ENCODE data around the gene ANKS6.

Gene ANKS6

DNA sequence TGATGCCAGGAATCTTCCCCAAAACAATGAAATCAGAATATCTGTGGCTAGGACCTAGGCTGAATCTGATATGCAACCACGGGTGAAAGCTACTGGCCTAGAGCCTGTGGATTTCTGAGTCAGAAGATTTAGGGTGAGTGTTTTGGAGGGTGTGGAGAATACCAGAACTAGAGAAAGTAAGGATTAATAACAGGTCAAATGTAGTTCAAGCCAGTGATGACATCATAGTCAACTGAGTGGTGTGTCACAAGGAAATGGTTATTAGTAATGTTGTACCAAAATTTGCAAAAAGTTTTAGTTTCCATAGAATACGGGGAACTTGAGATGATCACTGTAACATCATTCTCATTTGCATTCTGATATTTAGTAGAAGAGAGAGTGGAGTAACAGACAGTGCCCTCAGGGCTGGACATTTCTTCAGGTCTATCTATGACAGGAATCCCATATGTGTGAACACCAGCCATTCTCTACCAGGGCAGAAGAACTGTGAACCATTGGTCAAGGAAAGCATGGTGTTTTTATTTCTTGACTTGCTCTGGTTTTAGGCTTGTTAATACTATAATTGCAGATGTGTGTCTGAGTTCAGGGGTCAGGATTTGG lies 14.8 kb upstream of the ANKS6 start:
- DNase-seq = no peak

DNA sequence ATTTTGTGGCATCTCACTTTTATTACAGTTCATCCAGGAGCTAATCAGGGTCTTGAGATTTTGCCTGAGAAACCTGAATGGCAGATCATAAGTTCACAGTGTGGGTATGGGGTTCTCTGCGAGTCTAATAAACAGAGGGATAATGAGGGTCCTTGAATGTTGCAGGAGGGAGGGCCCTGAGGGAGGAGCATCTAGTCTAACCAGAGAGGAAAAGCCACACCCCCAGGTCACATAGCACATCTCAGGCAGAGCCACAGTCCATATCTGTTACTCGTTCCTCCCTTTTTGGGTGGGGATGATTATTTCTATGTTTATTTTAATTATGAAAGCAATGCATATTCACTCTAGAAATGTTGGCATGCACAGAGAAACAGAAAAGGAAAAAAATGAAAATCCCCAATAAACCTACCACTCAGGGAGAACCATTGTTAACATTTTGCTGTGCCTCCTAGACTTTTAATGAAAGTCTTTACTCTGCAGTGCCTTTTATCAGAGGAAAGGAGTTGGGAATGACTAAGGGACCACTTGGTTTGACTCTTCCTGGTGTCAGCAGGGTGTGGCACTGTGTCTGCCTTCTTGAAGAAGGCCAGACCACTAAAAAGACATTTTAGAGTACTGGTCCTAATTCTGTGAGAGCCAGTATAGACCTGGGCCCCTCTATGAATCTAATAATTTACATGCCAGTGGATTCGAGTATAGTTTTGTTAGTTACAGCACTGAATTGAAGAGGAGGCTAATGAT lies 13.9 kb upstream of the ANKS6 start:
- no peak for DNase-seq

DNA sequence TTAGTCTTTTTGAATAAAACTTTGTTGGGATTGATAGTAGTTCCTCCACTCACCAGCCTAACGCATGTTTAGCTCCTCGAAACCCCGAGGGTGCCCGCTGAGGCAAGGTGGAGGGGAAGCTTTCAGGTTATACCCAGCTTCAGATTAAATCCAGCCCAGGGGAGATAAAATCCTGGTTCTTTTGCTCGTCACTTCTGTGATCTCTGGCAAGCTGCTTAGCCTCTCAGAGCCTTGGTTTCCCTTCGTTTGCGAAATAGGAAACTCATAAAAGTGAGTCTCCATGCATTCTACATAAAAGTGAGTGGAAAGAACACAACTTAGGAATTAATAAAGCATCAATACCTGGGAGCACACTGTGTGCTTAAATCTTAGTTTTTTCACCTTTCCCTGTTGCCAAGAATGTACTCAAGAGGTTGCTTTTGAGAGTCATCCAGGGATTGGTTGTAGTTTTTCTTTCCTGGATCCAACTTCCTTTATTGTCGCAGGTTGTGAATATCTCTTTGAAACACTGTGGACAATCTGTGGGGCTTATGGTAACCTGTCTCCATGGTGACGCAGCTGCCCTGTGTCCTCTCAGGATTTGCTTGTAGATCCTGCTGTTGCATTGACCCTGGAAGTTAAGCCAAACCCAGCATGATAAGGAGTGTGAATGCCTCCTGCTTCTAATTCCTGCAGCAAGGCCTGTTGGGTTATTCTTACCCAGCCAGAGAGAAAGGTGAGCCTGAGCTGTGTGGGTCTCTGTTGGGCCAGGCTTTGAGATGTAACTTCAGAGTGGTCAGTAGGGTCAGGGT lies 13.2 kb upstream of the ANKS6 start:
- no peak for DNase-seq

DNA sequence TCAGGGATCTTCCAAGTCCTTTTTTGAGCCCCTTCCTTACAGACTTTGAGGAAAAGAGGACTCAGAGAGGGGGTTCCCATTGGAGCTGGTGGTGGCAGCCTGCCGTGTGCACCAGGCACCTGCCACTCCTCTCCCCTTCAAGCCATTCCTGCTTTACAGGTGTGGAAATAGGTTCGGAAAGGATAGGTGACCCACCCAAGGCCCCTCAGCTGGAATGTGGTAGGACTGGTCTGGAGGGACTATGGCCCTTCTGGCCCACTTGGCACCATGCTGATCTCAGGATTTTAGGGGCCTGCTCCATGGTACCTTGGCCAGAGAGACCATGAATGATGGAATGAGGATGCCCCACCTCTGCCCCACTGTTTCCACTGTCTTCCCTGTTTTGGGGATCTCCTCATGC lies 12.5 kb upstream of the ANKS6 start:
- no peak for DNase-seq

DNA sequence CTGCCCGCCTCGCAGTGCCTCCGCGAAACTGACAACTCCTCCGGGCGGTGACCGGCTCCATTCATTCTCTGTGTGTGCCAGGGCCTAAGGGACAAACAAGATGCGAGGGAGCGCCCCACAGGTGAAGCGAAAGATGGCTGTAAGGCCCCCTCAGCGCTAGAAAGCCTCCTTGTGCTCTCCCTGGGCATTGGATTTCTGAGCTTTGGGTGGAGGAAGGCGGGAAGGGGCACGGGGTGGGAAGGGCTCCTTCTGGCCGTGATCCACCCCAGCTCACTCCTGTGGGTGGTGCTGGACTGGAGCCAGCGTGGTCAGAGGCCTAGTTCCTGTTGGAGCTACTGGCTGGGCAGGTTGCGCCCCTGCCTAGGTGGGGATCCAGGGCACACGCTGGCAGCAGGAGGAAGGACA lies 12.1 kb upstream of the ANKS6 start:
- no peak for DNase-seq

DNA sequence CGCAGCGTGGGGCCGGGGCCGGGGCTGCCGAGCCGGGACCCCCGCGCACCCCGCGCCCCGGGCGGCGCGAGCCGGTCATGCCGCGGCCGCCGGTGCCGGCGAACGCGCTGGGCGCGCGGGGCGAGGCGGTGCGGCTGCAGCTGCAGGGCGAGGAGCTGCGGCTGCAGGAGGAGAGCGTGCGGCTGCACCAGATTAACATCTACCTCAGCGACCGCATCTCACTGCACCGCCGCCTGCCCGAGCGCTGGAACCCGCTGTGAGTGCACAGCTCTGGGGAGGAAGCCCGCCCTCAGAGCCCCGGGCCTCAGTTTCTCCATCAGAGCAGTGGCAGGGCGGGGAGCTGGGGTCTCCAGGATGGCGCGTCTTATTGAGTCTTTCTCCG lies 11.4 kb upstream of the ANKS6 start:
- DNase-seq = peak; percentile 14

DNA sequence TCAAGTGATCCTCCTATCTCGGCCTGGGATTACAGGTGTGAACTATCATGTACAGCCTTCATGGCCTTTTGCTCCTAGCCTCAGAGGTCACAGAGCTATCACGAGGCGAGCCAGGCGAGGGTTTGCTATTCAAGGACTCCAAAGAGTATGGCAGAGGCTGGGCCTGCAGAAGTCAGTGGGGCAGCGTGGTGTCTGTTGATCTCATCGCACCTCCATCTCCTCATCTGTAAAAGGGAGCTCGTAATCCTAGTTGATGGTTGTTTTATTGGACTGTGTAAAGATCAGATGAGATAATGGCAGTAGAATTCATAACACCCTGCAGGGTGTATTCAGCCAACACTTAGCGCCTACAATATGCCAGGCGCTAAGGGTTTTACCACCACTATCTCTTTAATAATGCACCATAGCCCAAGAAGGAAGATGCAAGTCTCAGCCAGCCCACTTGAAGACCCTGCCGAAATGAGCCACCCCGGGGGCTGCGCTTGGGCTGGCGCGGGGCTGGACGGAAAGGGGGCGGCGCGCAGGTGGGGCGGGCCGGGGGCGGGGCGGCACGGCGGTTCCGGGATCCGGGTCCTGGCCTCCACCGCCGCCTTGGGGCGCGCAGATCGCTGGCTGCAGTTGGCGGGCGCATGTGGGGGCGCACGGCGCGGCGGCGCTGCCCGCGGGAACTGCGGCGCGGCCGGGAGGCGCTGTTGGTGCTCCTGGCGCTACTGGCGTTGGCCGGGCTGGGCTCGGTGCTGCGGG lies 10.9 kb upstream of the ANKS6 start, which contains the start of gene GALNT12:
TSS of gene GALNT12 (plus strand) at position 601 of the 744 bp plus-strand sequence. CDS start at position 630, 29 bp downstream.
- DNase-seq = peak; percentile 55

DNA sequence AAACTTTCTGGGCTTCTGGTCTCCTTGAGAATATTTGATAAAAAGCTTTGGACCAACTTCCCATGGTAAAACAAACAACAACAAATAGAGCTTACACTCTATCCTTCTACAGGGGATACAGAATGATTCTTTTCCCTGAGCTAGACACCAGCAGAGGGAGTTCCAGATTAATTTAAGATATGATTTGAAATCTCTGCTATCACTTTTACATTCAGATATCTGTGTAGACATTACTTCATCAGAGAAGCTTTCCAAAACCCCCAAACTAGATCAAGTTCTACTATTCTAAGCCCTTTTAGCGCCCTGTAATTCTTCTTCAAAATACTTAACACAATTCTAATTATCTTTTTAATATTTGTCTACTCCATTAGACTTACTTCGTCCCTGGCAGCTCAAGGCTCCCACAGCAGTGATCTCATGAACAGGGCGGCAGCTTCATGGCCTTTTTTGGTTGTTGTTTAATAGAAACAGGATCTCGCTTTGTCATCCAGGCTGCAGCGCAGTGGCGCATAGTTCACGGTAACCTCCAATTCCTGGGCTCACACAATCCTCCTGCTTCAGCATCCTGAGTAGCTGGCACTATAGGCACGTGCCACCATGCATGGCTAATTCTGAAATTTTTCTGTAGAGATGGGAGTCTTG lies 10.2 kb upstream of the ANKS6 start:
- DNase-seq = no peak

DNA sequence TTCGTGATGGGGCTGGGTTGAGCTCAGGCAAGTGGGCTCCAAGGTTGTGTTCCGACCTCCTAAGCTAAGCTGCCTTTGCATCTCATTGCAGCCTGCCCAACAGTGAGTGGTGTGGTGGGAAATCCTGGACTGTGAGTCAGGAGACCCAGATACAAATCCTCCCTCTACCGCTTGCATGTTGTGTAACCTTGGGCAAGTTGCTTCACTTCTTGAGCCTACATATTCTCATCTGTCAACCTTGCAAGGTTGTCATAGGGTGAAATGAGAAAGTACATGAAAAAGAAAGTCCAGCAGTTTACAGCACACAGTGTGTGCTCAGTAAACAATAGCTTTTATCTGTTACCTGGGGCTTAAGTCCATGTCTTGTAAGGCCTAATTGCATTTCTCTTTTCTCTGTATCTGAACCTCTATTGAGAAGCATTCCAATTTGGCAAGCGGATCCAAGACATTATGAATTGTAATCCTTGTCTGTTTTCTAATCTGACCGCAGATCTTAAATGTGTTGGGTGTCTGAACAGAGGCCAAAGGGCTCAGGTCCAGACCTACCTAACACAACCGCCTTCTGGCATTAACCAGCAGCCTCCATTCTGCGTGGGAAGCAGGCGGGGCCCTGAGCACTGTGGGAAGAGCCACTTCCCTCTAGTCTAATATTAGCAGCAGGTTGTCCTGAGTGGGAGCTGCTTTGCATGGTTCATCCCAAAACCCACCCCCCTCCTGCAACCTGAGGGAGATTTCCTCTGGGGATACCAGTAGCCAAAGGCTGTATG lies 9.3 kb upstream of the ANKS6 start:
- no peak for DNase-seq

DNA sequence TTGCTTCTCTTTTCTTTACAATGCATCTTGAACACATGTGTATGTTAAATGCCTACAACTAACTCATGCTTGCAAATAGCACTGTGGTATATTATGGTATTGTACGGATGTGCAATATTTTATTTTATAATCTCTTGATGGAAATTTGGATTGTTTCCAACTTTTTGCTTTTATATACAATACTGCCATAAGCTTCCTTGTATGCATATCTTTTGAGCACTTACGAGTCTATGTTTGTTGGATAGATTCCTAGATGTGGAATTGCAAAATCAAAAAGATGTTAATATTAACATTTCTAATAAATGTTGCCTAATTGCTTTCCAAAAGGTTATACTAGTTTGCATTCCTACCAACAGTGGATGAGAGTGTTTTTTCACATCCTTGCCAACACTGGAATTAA lies 7.7 kb upstream of the ANKS6 start:
- DNase-seq = no peak

DNA sequence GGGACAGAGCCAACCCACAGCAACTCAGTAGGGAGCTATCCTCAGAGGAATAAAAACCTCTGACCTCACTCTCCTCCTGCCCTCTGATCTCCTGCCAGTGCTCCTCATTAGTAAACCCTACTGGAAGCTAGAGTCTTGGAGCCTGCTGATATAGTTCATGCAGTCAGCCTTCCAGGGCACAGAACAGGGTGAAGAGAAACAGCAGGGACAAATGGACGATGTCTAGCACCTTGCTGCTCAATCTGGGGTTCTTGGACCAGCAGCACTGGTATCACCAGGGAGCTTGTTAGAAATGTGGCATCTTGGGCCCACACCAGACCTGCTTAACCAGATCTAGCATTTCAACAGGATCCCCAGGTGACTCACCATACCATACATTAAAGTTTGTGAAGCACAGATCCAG lies 5.6 kb upstream of the ANKS6 start:
- no peak for DNase-seq

DNA sequence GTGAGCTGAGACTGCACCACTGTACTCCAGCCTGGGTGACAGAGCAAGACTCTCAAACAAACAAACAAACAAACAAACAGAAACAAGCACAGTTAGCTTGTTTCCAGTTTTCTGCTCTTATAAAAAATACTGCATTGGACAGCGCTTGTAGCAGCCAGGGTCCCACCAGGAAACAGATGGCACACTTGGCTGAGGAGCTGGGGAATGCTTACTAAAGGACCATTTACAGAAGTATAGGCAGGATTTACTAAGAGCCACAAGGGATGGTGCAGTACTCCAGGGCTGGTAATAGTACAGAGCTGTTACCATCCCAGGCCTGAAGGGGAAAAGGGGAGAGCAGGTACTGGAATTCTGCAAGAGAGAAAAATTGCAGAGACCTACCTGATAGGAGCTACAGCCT lies 5.2 kb upstream of the ANKS6 start:
- DNase-seq = no peak

DNA sequence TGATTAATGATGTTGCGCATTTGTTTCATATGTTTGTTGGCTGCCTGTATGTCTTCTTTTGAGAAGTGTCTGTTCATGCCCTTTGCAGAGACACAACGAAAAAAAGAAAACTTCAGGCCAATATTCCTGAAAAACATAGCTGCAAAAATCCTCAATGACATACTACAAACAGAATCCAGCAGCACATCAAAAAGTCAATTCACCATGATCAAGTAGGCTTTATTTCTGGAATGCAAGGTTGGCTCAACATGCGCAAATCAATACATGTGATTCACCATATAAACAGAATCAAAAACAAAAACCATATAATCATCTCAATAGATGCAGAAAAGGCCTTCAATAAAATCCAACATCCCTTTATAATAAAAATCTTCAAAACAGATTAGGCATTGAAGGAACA lies 1.9 kb upstream of the ANKS6 start:
- no peak for DNase-seq

DNA sequence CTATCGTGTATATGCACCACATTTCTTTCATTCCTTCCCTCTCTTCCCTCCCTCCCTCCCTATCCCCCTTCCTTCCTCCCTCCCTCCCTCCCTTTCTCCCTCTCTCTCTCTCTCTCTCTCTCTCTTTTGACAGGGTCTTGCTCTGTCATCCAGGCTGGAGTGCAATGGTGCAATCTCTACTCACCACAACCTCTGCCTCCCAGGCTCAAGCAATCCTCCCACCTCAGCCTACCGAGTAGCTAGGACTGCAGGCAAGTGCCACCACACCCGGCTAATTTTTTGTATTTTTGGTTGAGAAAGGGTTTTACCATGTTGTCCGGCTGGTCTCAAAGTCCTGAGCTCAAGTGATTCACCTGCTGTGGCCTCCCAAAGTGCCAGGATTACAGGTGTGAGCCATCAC lies 1.1 kb upstream of the ANKS6 start:
- DNase-seq = no peak

DNA sequence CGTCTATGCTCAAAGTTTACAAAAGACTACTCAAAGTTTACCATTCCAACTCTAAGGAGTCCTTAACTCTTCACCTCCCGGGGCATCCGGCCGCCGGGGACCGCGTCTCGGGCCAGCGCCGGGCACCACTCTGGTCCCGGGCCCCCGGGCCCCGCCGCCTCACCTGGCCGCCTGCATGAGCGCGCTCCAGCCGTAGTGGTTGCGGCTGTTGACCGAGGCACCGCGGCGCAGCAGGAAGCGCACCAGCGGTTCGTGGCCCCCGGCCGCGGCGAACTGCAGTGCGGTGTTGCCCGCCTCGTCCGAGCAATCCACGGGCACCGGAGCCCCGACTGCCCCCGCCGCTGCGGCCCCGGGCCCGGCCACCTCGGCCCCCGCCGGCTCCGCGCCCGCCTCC lies 388 bp downstream of the ANKS6 start:
- peak; percentile 14 for DNase-seq

DNA sequence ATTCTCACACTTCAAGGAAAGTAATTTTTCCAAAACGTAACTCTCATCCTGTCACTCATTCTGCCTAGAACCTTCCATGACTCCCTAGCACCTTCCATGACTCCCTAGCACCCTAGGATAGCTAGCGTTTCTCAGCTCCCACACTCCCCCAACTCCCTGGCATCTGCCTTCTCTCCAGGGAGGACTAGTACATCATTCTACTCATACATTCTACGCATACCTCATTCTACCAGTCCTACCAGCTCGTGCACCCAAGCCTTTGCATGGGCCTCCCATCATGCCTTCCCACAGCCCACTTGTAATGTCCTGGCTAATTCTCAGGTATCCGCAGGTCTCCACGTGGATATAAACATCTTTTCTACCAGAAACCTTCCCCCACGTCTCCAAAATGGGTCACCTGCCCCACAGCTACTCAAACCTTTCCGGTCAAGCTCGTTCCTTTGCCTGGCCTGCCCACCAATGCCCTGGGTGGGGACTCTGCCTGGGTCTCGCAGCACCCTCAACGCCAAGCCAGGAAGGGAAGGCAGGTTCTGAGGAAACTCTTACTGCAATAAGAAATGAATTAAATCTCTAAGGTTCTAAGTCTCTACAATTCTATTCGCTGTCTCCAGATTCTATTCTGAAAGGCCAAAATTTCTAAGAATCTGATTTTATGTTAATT lies 930 bp downstream of the ANKS6 start:
- no peak for DNase-seq

DNA sequence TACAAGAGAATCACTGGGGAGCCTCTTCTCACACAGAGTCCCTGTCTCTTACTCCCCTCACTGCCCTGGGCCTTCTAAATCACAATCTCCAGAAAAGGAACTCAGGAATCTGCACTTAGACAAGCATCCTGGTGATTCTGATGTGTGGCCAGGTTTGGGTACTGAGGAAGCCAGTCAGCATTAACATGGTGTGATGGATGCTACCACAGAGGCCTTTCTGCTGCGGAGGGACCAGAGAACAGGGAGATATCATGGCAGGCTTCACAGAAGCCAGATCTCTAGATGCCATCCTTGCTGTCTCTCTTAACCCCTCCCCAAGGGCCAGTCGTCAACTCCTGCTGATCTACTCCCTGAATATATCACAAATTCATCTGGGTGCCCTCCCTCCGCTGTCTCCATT lies 1.6 kb downstream of the ANKS6 start:
- no peak for DNase-seq

DNA sequence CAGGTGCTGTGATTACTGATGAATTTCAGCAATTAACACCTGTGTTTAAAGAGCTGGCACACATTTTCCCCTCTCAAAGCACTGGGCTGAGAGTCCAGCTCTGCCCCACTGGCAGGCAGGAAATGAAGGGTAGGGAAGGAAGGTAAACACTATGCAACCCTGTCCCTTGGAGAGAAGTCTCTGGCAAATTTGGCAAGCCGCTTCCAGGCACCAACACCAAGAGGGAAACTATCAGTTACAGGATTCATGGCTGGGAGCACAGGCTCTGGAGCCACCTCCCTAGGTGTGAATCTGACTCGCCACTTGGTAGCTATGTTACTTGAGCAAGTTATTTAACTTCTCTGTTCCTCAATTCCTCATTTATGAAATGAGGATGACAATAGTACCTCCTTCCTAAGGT lies 3.3 kb downstream of the ANKS6 start:
- no peak for DNase-seq

DNA sequence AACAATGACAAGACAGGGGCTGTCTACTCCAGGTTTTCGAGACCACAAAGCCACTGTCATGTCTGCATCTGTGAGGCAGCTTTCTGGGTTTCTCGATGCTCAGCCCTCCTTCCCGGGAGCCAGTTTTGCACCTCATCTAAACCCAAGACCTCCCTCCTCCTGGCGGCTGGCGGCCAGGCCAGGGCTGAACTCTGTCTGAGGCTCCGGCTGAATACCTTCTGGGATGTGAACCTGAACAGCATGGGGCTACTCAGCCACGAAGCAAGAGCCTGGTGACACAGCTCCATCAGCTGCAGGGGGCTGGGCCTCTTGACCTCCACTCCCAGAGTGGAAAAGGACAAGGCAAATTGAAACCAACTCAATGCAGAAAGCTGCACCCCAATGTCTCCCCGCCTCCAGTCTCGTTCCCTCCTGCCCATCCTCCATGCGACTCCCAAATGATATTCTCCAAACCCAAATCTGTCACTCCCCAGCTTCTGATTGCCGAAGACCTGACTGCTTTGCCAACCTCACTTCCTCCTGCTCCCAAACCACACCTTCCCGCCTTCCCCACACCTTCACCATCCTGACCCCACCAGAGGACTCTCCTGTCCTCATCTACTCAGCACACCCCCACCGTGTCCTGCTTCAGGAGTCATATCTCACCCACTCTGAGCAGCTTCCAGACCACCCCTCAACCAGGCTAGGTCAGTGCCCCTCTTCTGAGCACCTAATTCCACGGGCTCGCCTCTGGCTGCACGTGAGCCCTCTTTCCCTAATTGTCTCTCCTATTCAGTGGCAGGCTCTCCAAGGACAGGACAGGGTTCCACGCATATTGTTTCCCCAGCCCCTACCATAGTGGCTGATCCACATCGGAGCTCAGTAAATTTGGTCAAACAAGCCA lies 4.5 kb downstream of the ANKS6 start:
- no peak for DNase-seq

DNA sequence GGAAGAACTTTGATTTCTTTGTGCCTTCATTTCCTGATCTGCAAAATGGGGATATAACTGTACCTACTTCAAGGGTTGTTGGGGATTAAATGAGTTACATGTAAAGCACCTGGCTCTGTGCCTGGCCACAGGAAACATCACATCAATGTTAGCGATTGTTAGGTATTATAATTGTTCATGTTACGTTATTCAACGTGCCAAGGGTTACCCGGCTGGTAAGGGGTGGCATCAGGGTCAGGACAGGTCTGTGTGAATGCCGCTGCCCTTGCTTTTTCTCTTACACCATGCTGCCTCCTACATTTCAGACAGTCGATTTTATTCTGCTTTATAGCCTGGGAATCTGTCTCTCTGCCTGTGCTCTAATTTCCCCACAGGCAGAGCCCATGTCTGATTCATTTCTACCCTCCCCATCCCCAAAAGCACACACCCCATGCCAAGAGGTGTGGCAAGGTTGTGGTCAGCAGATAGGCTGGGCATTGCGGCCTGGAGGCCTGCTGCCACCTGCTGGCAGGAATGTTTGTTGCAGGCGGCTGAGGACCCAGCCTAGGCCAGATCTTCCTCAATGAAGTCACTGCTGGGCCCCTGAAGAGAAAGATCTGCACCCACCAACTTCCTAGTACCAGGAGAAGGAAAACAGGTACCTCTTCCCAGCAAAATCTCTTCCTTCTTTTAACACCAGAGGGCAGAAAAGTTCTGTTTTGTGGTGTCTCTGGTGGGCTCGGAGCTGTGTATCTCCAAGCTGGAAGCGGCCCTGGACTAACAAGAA lies 5.3 kb downstream of the ANKS6 start:
- peak; percentile 64 for DNase-seq
